UCSD-AML1 (cell line): ENCODE measurements around the gene C3orf70.
A peak's percentile ranks its signal among the peaks of the same experiment; 100 is the strongest.

Experiments used
- DNase-seq: peaks from one replicate; lab custom pipeline; 2025; ENCODE audit not compliant: unreplicated experiment; lab: John Stamatoyannopoulos, UW

The C3orf70 gene, protein sequence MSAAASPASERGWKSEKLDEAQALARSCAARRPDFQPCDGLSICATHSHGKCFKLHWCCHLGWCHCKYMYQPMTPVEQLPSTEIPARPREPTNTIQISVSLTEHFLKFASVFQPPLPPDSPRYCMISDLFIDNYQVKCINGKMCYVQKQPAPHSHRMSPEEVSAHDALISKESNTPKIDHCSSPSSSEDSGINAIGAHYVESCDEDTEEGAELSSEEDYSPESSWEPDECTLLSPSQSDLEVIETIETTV

DNA sequence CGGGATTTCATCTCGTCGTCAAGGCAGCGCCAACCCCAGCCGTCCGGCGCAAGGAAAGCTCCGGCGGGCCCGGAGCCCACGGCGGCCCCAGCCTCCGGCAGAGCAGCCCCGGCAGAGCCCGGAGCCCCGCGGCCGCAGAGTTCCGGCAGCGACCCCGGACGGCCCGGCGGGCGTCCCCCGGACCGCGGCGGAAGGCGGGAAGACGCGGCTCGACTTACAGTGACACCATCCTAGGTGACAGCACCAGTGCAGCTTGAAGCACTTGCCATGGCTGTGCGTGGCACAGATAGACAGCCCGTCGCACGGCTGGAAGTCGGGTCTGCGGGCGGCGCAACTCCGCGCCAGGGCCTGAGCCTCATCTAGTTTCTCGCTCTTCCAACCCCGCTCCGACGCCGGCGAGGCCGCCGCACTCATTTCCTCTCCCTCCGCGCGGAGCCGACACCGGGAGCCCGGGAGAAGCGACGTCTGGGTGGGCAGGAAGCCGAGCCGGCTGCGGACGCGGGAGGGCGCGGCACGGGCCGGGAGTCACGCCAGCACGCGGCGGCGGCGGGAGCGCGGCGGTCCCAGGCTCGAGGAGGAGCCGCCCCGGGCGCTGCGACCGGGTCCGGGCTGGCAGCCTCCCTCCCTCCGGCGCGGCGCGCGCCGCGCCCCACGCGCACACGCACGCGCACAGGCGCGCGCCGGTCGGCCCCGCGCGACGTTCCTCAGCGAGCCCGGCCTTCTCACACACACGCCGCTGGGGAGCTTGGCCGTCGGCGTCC, at the start of gene C3orf70:
Gene C3orf70, minus strand, starts transcription at position 651 of the 761 bp plus-strand sequence. Its CDS starts 237 bp downstream, at position 414.
- peak; percentile 27 for DNase-seq

DNA sequence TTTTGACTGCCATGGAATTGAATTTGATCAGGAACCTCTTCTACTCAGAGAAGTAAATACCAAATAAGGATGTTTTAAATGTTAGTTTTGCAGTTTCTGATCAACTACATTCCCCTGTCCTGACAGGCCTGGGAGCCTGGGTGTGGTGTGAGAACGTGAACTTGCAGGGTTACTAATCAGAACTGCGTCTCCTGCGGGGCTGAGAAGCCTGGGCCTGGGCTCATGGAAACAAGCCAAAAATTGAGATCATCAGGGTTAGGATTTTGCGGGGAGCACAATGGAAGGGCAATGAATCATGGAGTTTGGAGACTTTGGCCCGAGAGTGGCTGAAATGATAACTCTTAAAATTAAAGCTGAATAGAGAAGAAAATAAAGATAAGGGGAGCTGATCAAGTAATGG, 47.8 kb upstream of the C3orf70 start:
- DNase-seq, result no peak

DNA sequence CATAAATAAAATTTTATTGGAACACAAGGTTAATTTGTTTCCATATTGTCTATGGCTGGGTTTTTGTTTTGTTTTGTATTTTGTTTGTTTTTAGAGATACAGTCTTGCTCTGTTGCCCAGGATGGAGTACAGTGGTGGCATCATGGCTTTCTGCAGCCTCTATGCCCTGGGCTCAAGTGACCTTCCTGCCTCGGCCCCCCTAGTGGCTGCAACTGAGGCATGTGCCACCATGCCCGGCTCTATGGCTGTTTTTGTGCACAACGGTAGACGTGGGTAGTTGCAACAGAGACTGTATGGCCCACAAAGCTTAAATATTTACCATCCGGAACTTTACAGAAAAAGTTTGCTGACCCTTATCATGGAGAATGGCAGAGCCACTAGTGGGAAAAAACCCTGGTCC, 46.8 kb upstream of the C3orf70 start:
- no peak for DNase-seq

DNA sequence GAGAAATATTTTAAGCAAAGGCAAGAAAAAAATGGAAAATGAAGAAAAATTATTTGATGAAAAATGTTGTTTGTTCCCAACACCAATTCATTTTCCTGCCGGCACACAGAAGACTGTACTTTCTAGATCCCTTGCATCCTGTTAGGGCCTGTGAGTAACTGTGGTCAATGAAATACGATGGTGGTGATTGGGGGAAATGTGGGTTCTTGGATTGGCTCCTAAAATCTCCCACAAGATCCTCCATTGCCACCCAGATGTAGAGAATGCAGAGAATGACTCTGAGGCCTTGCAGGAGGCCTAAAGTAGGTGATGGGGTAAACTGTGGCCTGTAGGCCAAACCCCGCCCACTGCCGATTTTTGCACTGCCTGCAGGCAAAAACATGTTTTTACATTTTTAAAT, 46.3 kb upstream of the C3orf70 start:
- DNase-seq, result no peak

DNA sequence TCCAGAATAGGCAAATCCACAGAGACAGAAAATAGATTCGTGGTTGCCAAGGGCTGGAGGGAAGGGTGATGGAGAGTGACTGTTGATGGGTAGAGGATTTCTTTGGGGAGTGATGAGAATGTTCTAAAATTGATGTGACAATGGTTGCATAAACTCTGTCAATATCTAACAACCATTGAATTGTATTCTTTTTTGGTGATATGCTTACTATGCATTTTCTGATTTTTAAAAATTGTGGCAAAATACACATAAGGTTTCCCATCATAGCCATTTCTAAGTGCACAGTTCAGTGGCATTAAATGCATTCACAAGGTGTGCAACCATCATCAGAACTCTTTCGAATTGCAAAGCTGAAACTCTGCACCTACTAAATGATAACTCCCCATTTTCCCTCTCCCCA, 44.2 kb upstream of the C3orf70 start:
- no peak for DNase-seq

DNA sequence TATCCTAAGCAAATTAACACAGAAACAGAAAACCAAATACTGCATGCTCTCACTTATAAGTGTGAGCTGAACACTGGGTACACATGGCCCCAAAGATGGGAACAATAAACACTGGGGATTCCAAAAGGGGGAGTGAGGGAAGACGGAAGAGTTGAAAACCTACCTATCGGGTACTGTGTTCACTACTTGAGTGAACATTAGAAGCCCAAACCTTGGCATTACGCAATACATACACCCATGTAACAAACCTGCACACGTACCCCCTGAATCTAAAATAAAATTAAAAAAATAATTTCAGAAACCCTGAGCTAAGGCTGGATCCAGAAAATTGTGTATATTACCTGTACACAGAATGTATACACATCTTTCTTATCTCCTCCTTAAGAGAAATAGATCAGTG, 42.8 kb upstream of the C3orf70 start:
- no peak for DNase-seq

DNA sequence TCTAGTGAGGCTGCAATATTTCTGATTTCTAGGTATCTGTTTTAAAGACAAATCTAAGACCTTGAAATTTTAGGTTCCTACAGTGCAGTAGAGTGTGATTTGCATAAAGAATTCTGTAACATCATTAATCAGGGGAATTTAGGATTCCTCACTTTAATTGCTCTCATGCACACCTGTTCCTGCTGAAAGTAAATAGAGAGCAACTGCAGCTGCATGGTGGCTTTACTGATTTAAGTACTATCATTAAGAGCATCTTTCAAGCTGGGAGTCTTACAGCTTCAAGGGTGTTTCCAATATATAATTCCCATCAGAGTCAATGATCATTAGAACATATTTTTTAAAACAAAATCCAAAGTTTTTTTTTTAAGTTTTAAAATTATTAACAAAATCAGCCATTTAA, 36.0 kb upstream of the C3orf70 start:
- DNase-seq, result no peak

DNA sequence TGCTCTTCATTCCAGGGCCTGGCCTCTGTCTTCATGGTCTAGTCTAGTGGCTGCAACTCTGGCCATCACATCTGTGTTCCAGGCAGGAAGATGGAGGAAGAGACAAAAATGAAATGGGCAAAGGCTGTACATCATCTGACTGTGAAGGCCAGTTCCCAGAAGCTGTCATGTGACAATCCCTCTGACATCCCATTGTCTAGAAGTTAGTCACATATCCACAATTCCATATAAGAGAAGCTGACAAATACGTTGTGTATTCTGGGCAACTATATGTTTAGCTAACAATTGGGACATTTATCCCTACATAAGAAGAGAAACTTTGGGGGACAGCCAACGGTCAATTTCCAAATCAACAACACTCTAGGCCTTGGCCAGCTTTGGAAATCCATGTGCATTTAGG, 34.5 kb upstream of the C3orf70 start:
- DNase-seq, result no peak

DNA sequence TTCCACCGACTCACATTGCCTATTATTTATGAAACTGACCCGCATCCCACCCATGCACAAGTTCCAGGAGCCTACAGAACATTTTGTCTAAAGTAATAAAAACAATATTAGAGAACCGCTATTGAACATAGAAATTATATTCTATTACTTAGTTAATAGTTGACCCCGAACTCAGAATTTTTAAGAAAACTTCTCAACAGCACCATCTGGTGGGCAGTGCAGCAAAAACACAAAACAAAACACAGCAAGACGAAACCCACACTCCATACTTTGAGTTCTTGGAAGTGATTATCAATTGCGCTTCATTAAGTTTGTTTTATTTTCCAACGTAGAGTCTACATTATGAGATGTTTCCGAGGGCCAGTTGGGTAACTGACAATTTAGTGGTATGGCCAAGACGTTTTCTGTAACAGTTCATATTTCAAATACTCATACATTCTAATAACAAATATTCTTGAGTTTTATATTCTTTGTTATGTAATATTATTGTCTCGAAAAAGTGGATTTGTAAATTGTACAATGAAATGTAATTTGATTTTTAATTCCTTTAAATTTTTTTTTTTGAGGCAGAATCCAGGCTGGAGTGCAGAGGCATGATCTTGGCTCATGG, 24.0 kb upstream of the C3orf70 start:
- DNase-seq, result no peak

DNA sequence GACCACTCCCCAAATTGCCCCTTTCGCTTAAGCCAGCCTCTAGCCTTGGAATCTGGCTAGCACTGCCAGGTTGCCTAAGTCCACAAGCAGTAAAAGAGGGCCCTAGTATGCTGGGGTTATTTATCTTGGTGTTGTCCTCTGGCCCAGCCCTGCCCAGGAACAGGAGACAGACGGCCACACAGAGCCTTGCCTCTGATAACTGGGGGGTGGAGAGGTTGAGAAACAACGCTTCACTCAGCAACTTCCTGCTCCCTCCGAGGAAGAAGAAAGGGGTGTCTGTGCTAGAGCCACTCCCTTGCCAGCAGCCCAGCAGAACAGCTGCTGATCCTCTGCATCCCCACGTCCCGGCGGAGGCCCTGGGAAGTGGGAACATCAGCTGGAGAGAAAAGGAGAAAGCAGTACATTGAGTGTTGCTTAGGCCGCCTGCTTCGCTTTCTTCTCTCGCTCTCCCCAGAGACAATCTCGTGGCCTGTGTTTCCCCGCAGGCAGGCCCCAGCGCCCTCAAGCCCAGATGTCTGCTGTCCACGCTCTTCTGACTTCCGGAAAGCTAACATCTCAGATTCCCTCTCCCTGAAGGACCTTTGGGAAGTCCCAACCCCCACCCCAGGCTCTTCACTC, 22.6 kb upstream of the C3orf70 start:
- peak; percentile 52 for DNase-seq

DNA sequence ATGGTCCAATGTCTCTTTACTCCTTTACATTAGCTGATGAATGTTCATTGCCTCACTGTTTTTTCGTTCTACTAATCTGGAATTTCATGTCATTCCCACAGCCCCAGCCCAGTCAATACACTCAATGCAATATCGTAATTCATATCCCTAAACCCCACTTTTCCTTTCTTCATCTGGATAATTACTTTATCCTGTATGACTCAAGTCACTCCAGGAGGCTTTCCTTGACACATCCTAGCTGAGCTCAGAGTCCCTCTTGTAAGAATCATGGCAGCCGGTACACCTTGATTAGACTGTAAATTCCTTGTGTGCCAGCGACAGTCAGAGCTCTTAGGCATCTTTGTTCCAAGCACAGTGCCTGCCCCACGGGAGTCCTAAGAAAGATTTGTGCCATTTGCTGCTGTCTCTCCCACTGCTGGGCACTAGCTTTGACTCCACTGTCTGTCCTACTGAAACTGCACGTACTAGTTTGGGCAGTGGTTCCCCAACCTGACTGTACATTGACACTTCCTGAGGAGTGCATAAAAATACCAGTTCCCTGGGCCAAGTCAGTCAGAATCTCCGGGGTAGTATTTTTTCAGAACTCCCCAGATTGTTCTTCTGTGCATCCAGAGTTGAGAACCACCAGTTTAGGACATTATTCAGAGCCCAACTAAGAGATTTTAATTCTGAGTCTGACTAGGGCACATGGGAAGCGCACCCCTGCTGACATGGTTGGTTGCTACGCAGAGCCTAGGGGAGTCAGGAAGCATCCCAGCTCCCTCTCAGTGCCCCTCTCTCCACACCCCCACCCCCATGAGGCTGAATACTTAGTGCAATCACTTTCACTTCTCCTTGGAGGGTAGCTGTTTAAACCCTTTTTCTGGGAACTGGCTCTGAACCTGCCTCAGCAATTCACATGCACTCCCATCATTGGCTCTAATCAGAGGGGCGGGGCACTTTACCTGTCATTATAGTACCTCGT, 19.5 kb upstream of the C3orf70 start:
- DNase-seq, result no peak

DNA sequence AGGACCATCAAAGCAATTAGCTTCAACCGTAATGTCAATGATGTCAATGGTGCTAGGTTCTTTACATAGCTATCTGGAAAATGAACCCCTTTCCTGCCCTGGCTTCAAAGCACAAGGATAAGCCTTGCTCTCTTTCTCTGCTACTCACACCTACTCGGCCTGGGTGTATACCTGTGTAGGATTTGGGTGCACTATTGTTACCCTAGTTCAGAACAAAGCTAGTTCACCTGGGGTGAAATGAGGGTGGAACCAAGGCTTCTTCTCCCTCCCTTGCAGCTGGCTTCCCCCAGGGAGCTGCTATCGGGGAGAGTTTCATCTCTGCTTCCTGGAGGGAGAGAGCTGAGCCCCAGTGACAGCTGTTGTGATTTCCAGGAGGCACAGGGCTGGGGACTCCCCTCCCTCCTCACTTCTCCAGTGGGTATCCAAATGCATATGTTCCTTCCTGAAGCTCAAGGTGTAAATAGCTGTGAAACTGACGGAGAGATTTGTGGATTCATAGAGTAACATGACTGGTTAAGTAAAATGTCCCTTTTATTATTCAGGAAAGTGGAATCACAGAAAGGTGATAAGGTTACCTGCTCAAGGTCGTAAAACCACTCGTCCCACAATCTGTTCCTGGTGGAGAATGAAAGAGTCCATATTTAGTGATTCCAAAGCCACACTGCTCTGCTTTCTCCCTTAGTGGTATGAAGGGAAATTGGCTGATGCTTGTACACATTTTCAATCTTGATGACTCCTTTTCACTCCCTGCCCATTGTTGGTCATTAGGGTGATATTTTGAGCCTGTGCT, 11.8 kb upstream of the C3orf70 start:
- no peak for DNase-seq

DNA sequence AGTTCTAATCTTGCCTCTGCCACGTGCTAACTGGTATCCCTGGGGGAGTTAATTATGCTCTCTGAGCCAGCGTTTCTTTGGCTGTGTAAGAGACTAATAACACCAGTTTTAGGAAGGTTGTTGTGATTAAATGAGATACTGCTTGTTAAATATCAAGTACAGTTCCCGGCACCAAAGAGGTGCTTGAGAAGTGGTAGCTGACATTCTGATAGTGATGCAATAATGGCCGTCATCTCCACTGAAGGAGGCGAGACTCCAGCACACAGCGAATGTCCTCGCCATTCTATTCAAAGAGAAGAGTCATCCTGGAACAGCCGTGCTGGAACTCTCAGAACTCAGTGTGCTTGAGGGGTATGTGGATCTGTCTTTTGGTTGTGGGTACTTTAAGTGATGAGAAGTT, 9.8 kb upstream of the C3orf70 start:
- no peak for DNase-seq

DNA sequence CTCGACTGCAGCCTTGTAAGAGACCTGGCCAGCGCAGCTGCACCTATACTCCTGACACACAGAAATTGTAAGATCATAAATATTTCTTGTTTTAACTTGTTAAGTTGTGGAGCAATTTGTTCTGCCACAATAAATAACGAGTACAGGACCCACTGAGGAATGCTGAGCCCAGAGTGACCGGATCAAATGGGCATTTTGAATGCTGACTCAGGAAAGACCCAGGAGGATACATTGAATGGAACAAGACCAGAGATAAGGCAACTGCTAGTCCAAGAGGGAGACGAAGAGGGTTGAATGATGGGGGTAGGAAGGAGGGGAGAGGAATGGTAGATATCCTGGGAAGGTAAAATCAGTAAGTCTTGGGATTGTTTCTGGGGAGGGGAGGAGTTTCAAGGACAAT, 8.9 kb upstream of the C3orf70 start:
- no peak for DNase-seq

DNA sequence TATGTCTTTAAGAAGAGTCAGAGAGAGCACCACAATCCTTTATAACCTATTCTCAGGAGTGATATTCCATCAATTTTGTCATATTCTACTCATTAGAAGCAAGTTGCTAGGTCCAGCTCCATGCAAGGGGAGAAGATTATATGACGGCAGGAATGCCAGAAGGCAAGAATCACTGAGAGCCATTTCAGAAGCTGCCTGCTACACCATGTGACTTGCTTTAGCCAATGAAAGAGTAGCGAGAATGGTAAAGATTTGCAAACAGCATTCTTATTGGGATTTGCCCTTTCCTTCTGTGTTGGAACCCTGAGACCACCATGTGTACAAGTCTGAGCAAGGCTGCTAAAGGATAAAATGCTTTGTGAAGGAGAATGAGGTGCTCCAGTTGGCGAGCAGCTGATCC, 4.5 kb upstream of the C3orf70 start:
- DNase-seq, result no peak

DNA sequence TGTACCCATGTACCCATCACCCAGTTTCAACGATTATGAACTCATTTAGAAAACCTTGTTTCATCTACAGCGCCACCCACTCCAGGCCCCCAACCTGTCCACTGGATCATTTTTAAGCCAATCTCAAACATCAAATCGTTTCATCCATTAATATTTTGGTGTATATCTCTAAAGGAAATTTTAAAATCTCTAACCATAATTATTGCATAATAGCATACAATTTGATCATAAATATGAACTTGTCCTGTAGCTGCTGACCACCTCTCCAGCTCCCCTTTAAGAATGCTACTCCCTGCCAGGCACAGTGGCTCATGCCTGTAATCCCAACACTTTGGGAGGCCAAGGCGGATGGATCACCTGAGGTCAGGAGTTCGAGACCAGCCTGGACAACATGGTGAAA, 2.8 kb upstream of the C3orf70 start:
- DNase-seq, result no peak

DNA sequence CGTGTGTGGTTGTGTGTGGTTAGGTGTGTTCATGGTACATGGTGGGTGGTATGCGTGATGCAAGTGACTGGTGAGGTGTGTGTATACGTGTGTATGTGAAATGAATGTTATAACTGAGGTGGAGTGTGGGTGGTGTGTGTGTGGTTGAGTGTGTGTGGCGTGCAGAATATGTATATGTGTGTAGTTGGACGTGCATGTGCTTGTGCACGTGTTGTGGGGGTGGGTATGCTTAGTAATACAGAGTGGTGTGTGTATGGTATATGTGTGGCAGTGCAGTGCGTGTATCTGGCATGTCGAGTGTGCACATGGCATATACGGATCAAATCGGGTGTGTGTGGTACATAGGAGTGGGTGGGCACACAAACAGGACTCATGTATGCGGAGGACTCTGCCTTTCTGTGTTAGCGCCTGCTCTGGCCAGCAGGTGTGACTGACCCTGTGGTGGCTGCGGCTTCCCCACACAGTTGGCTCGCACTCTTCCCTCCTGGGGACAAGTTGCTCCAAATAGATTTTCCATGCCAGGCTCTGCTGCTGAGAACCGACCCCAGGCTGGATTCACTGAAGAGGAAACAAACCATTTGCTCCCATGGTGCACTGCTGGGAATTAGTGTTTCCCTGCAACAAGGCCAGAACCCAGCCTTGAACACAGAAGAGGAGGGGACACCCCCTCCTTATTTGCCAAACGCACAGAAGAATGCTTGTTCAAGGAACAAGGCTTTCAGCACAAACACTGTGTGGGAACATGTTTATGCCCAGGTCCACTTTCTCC, 1.2 kb upstream of the C3orf70 start:
- no peak for DNase-seq

DNA sequence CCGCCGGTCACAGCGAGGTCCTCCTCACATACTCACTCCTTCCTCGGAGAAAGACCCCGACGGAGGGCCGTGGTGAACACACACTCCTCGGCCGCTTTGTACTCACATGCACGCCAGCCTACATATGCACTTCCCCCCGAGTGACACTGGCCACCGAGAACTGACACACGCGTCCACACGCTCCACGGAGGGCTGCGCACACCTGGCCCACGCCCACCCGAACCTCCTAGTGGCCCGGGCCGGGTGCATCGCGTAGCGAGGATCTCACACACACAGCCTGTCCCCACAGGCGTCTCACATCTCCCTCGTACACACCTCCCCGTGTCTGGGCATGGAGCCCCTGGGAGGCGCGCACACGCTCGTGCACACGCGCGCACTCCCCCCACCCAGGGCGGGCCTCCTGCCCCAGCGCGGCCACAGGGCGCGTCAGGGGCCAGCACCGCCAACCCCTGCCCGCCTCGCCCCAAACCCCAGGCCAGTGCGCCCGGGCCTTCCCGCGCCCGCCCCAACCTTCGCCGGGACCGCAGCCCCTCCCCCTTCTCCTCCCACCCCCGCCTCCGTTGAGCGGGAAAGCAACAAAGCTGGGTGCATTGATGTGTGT, 411 bp upstream of the C3orf70 start:
- DNase-seq, result no peak

DNA sequence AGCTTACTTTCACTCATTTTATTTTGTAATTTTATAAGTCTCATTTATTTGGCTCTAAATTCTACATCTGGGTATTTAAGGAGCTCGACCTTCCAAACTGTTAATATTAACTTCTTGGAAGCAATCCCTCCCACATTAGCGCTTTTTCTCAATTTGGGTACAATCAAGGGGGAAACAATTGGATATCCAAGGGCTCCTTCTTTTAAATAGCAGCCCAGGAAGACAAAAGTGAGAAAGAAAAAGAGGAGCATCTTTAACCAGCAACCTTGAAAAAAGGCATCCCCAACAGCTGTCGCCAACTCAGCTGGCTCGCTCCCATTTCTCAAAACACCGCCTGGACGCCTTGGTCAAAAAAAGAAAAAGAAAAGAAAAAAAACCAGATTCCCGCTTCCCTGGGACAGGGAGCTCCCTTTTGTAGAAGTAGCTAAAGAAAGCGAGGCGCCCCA, 873 bp downstream of the C3orf70 start:
- DNase-seq, result no peak
